Osteocyte (in vitro differentiated cells): ENCODE results near the gene BBS10. TPM values are rescaled to one million over a fixed set of nuclear protein-coding genes. Genes with fewer than 3 reads are reported as not detected.

Experiments used
- DNase-seq: peaks from one replicate; pipeline ENCODE4 v3.0.0; 2021; ENCODE audit warnings: mixed read lengths; ENCODE audit not compliant: unreplicated experiment; ENCODE audit errors: extremely low spot score
- H3K27ac Mint-ChIP-seq: one replicate; pipeline ENCODE4 v1.8.0; 2021; ENCODE audit warnings: mild to moderate bottlenecking, mixed read lengths; ENCODE audit not compliant: unreplicated experiment
- H3K27me3 Mint-ChIP-seq: one replicate; pipeline ENCODE4 v1.8.0; 2021; ENCODE audit warnings: mixed read lengths; ENCODE audit not compliant: unreplicated experiment
- H3K36me3 Mint-ChIP-seq: one replicate; pipeline ENCODE4 v1.8.0; 2021; ENCODE audit warnings: mixed read lengths; ENCODE audit not compliant: unreplicated experiment
- H3K4me1 Mint-ChIP-seq: one replicate; pipeline ENCODE4 v1.8.0; 2021; ENCODE audit warnings: mixed read lengths; ENCODE audit not compliant: unreplicated experiment
- H3K4me3 Mint-ChIP-seq: one replicate; pipeline ENCODE4 v1.8.0; 2021; ENCODE audit warnings: mild to moderate bottlenecking, moderate library complexity, mixed read lengths; ENCODE audit not compliant: unreplicated experiment
- H3K9me3 Mint-ChIP-seq: one replicate; pipeline ENCODE4 v1.8.0; 2021; ENCODE audit warnings: mixed read lengths; ENCODE audit not compliant: unreplicated experiment
- total RNA-seq: library from RNA; stranded (reverse); gene quantifications from 2 replicates; pipeline ENCODE4 v1.2.1, GENCODE V29; 2021
- TF ChIP-seq, protein P1 (sequence below): fragments of 200-600 bp; sonication (generic); IDR thresholded peaks from 2 replicates; pipeline ENCODE4 v1.5.0; 2021; ENCODE audit warnings: antibody characterized with exemption, mild to moderate bottlenecking, moderate library complexity

BBS10 gene
- total RNA-seq, 1 donor from 2014 or later: 10.5 TPM

GRCh38 chr12:76300297-76300665 is 47.9 kb downstream of the BBS10 start:
- no peaks in the 10 kb centered on the region for H3K9me3 Mint-ChIP-seq
- no peak for DNase-seq
- no peaks in the 10 kb centered on the region for H3K36me3 Mint-ChIP-seq
- no peaks in the 10 kb centered on the region for H3K27me3 Mint-ChIP-seq
- H3K27ac Mint-ChIP-seq: no peak overlapping the region
- peaks cover 16% of the 10 kb centered on the region for H3K4me1 Mint-ChIP-seq
- H3K4me3 Mint-ChIP-seq: no peak overlapping the region
- TF ChIP-seq, protein P1, sequence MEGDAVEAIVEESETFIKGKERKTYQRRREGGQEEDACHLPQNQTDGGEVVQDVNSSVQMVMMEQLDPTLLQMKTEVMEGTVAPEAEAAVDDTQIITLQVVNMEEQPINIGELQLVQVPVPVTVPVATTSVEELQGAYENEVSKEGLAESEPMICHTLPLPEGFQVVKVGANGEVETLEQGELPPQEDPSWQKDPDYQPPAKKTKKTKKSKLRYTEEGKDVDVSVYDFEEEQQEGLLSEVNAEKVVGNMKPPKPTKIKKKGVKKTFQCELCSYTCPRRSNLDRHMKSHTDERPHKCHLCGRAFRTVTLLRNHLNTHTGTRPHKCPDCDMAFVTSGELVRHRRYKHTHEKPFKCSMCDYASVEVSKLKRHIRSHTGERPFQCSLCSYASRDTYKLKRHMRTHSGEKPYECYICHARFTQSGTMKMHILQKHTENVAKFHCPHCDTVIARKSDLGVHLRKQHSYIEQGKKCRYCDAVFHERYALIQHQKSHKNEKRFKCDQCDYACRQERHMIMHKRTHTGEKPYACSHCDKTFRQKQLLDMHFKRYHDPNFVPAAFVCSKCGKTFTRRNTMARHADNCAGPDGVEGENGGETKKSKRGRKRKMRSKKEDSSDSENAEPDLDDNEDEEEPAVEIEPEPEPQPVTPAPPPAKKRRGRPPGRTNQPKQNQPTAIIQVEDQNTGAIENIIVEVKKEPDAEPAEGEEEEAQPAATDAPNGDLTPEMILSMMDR: no peak

GRCh38 chr12:76299536-76300296 is 48.5 kb downstream of the BBS10 start:
- DNase-seq: no peak
- no peak overlapping the region for H3K27ac Mint-ChIP-seq
- peaks cover 16% of the 10 kb centered on the region for H3K4me1 Mint-ChIP-seq
- H3K36me3 Mint-ChIP-seq: no peaks in the 10 kb centered on the region
- TF ChIP-seq, protein P1: no peak
- H3K4me3 Mint-ChIP-seq: no peak overlapping the region
- H3K9me3 Mint-ChIP-seq: no peaks in the 10 kb centered on the region
- H3K27me3 Mint-ChIP-seq: no peaks in the 10 kb centered on the region

Other genes starting within 250 kb of the BBS10 start
- 86.7 and 87.8 TPM in 2 replicates for gene OSBPL8, start 211.4 kb upstream of the BBS10 start, total RNA-seq